A673 (cell line): ENCODE results near the gene CSTF1. TPM values are rescaled to one million over a fixed set of nuclear protein-coding genes. Genes with fewer than 3 reads are reported as not detected.

ENCODE experiments used
- BruUV-seq: library from RNA; stranded (reverse); fragments of 400-500 nt; replicated peaks from 2 replicates; lab custom pipeline; 2021; lab: Mats Ljungman, UMichigan
- CTCF ChIA-PET: fragments of 300-600 bp; sonication (Branson Sonifier 250); formaldehyde crosslinking; loops from one replicate; lab custom pipeline; 2022; ENCODE audit warnings: antibody characterized with exemption; lab: Charles Lee
- POLR2A ChIA-PET: fragments of 300-600 bp; sonication (Branson Sonifier 250); formaldehyde crosslinking; loops from one replicate; lab custom pipeline; 2022; ENCODE audit warnings: antibody characterized with exemption; ENCODE audit not compliant: low non-redundant PET; lab: Charles Lee
- DNase-seq: peaks from one replicate; pipeline ENCODE4 v3.0.0-alpha.2; 2015; ENCODE audit warnings: low spot score
- H3K27ac ChIP-seq: fragments of 200-600 bp; sonication (generic); 2 replicates; pipeline ENCODE4 v1.5.1; 2016; ENCODE audit warnings: mixed run types, low read depth, mild to moderate bottlenecking, mixed read lengths, antibody characterized with exemption, low read length; ENCODE audit not compliant: poor library complexity, severe bottlenecking
- H3K27me3 ChIP-seq: fragments of 200-600 bp; sonication (generic); replicated peaks from 2 replicates; pipeline ENCODE4 v1.6.1; 2017; ENCODE audit warnings: mixed run types, low read depth, mild to moderate bottlenecking, mixed read lengths, antibody characterized with exemption, low read length; ENCODE audit not compliant: insufficient read depth, poor library complexity
- H3K36me3 ChIP-seq: fragments of 200-600 bp; sonication (generic); 2 replicates; pipeline ENCODE4 v1.6.1; 2016; ENCODE audit warnings: mixed run types, mild to moderate bottlenecking, mixed read lengths, antibody characterized with exemption, low read length; ENCODE audit not compliant: insufficient read depth, poor library complexity, severe bottlenecking
- H3K4me1 ChIP-seq: fragments of 200-600 bp; sonication (generic); 2 replicates; pipeline ENCODE4 v1.6.1; 2017; ENCODE audit warnings: mixed run types, mild to moderate bottlenecking, mixed read lengths, antibody characterized with exemption, low read length; ENCODE audit not compliant: insufficient read depth, poor library complexity, severe bottlenecking
- H3K4me3 ChIP-seq: fragments of 200-600 bp; sonication (generic); 2 replicates; pipeline ENCODE4 v1.5.1; 2016; ENCODE audit warnings: low read depth, mixed run types, mild to moderate bottlenecking, mixed read lengths, low read length; ENCODE audit not compliant: poor library complexity, severe bottlenecking
- H3K9me3 ChIP-seq: fragments of 200-600 bp; sonication (generic); 2 replicates; pipeline ENCODE4 v1.6.1; 2016; ENCODE audit warnings: mixed run types, low read depth, mild to moderate bottlenecking, mixed read lengths, antibody characterized with exemption, low read length; ENCODE audit not compliant: poor library complexity, severe bottlenecking
- CTCF ChIP-seq: fragments of 300-800, 200-600 bp; sonication (generic); conservative IDR thresholded peaks from 2 replicates; pipeline ENCODE4 v1.5.1; 2017; ENCODE audit warnings: low read depth, mild to moderate bottlenecking, antibody characterized with exemption, low read length, moderate library complexity, mixed read lengths
- EZH2 ChIP-seq: fragments of 200-600 bp; sonication (generic); IDR thresholded peaks from 2 replicates; pipeline ENCODE4 v1.6.1; 2017; ENCODE audit warnings: borderline replicate concordance, low read depth, mild to moderate bottlenecking, mixed read lengths, antibody characterized with exemption, low read length; ENCODE audit not compliant: poor library complexity, severe bottlenecking
- intact Hi-C: fragments of 100-400 bp; cut with micrococcal nuclease; formaldehyde crosslinking; loops from one replicate; pipeline ENCODE4 v1.10.0; 2022; ENCODE audit not compliant: unreplicated experiment
- total RNA-seq: library from RNA; stranded (reverse); gene quantifications from 2 replicates; pipeline ENCODE4 v1.2.3, GENCODE V29; 2021

The CSTF1 gene
- total RNA-seq, 1 experiment from 2014 or later = 58.2 TPM

GRCh38 chr20:56423886-56424285, 31.4 kb downstream of the CSTF1 start:
- Histone ChIP-seq H3K27ac (no peak overlapping the region), H3K4me3 (no peak overlapping the region), H3K36me3 (no peaks in the 10 kb centered on the region), H3K9me3 (no peaks in the 10 kb centered on the region), H3K27me3 (no peaks in the 10 kb centered on the region), H3K4me1 (peaks cover 8% of the 10 kb centered on the region)
- intact Hi-C loops = no loop called here
- ChIA-PET POLR2A (no interaction called here), CTCF (no interaction called here)
- no peak for TF ChIP-seq CTCF
- no peak for TF ChIP-seq EZH2
- BruUV-seq = no TSS peak
- DNase-seq = no peak

GRCh38 chr20:56424931-56425330, 32.5 kb downstream of the CSTF1 start:
- TF ChIP-seq CTCF (no peak), EZH2 (no peak)
- no TSS peak for BruUV-seq
- intact Hi-C loops = no loop called here
- CTCF ChIA-PET = no interaction called here
- no peaks in the 10 kb centered on the region for H3K9me3 ChIP-seq
- no peak for DNase-seq
- H3K4me3 ChIP-seq = no peak overlapping the region
- H3K36me3 ChIP-seq = no peaks in the 10 kb centered on the region
- peaks cover 8% of the 10 kb centered on the region for H3K4me1 ChIP-seq
- H3K27me3 ChIP-seq = no peaks in the 10 kb centered on the region
- no peak overlapping the region for H3K27ac ChIP-seq
- POLR2A ChIA-PET = no interaction called here

DNA sequence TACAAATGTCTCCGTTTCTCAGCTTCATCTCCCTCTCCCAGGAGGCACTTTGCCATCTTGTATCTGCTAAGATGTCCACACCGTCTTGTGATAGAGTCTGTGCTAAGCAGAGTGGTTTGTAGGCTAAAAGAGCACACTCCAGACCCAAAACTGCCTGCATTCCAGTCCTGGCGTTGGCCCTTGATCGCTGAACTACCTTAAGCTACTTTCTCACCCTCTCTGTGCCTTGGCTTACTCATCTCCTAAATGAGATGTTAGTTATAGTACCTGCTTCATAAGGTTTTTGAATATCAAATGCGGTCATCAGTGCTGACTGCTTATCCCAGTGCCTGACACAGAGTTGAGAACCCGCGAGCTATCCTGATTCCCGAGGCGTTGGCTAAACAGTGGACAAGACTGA, 33.6 kb downstream of the CSTF1 start:
- ChIA-PET CTCF (no interaction called here), POLR2A (no interaction called here)
- peaks cover 8% of the 10 kb centered on the region for H3K4me1 ChIP-seq
- H3K27me3 ChIP-seq = no peaks in the 10 kb centered on the region
- no peaks in the 10 kb centered on the region for H3K9me3 ChIP-seq
- BruUV-seq = no TSS peak
- TF ChIP-seq EZH2 (no peak), CTCF (no peak)
- H3K4me3 ChIP-seq = no peak overlapping the region
- no peak for DNase-seq
- no peaks in the 10 kb centered on the region for H3K36me3 ChIP-seq
- no peak overlapping the region for H3K27ac ChIP-seq
- intact Hi-C loops = no loop called here
